ENCODE measurements around the gene NR1H3. TPM values are rescaled to one million over a fixed set of nuclear protein-coding genes. Genes with fewer than 3 reads are reported as not detected.

NR1H3 gene
- total RNA-seq, 3 donors from 2014 or later, result 49.1 to 73.5 (median 50.6) TPM

DNA sequence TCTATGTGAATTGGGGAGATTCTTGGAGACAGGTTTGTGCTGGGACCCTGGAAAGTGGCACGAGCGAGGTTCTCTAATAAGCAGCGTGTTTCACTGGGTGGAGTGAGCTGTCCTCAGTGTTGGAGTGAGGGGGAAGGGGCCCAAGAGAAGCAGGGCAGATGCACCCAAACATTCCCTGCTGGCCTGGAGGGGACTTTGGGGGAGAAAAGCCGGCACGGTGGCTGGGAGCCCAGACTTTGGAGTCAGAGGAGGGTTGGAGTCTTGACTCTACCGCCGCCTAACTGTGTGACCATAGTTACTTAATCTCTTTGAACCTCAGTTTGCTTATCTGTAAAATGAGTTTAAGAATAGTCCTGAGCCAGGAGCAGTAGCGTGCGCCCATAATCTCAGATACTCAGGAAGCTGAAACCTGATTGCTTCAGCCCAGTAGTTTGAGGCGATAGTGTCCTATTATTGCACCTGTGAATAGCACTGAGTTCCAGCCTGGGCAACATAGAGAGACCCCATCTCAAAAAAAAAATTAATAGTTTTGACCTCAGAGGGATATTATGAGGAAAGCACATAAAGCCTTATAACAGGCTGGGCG lies 614 bp downstream of the NR1H3 start:
- Histone ChIP-seq H3K4me3 (no peak overlapping the region), H3K4me1 (ENCODE audit: low read depth) (peaks cover 43% of the 10 kb centered on the region), H3K36me3 (ENCODE audit: low read depth) (no peaks in the 10 kb centered on the region), H3K9me3 (no peaks in the 10 kb centered on the region)
- ATAC-seq, result no peak
- peak in 1 of 3 donors; percentile 38 for DNase-seq
- TF ChIP-seq, protein P1, sequence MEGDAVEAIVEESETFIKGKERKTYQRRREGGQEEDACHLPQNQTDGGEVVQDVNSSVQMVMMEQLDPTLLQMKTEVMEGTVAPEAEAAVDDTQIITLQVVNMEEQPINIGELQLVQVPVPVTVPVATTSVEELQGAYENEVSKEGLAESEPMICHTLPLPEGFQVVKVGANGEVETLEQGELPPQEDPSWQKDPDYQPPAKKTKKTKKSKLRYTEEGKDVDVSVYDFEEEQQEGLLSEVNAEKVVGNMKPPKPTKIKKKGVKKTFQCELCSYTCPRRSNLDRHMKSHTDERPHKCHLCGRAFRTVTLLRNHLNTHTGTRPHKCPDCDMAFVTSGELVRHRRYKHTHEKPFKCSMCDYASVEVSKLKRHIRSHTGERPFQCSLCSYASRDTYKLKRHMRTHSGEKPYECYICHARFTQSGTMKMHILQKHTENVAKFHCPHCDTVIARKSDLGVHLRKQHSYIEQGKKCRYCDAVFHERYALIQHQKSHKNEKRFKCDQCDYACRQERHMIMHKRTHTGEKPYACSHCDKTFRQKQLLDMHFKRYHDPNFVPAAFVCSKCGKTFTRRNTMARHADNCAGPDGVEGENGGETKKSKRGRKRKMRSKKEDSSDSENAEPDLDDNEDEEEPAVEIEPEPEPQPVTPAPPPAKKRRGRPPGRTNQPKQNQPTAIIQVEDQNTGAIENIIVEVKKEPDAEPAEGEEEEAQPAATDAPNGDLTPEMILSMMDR (IDR thresholded peaks at IDR 0.05), result no peak
- intact Hi-C loops (cut with DNase I, micrococcal nuclease), result loop anchor here in 1 of 2 donors (5.0 kb wide), 1 partner anchor 41 kb away; no protein-coding TSS in a partner anchor

DNA sequence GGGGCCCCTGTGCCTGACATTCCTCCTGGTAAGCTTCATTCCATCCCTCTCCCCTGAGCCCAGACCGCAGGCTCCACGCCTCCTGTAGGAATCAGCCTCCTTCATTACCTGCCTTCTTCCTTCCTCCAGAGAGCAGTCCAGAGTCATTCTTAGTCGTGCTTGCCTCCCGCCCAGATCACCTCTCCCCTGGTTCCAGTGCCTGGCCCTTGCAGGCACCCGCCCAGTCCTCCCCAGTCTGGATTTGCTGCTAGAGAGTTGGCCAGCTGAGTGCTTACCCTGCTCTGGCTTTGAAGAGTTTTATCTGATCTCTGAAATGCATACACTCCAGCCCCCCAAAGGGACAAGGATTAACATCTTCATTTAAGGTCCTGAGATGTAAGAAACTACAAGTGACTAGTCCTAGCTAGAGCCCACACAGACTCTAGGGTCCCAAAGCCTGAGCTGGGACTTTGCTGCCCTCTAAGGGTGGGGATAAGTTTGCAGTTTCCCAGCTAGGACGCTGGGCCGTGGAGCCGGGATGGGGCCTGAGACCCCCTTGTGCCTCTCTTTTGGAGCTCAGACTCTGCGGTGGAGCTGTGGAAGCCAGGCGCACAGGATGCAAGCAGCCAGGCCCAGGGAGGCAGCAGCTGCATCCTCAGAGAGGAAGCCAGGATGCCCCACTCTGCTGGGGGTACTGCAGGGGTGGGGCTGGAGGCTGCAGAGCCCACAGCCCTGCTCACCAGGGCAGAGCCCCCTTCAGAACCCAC lies 1.6 kb downstream of the NR1H3 start:
- ATAC-seq (peak; percentile 86), DNase-seq (peak; percentile 71 to 81 (median 81))
- Histone ChIP-seq H3K9me3 (no peaks in the 10 kb centered on the region), H3K36me3 (ENCODE audit: low read depth) (no peaks in the 10 kb centered on the region), H3K4me1 (ENCODE audit: low read depth) (peaks cover 34% of the 10 kb centered on the region), H3K4me3 (no peak overlapping the region)
- TF ChIP-seq, protein P1 (IDR thresholded peaks at IDR 0.05), result no peak
- intact Hi-C loops (cut with DNase I, micrococcal nuclease), result loop anchor here in 1 of 2 donors (5.0 kb wide), 1 partner anchor 42 kb away; no protein-coding TSS in a partner anchor

DNA sequence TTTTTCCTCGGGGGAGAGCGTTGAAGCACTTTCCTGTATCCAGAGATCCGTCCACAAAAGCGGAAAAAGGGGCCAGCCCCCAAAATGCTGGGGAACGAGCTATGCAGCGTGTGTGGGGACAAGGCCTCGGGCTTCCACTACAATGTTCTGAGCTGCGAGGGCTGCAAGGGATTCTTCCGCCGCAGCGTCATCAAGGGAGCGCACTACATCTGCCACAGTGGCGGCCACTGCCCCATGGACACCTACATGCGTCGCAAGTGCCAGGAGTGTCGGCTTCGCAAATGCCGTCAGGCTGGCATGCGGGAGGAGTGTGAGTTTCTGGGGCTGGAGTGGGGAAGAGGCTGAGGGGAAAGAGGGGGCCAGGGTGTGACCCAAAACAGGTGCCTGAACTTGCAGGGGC lies 2.6 kb downstream of the NR1H3 start:
- Histone ChIP-seq H3K4me1 (ENCODE audit: low read depth) (peaks cover 26% of the 10 kb centered on the region), H3K4me3 (no peak overlapping the region), H3K36me3 (ENCODE audit: low read depth) (no peaks in the 10 kb centered on the region), H3K9me3 (no peaks in the 10 kb centered on the region)
- DNase-seq (no peak), ATAC-seq (no peak)
- intact Hi-C loops (cut with DNase I, micrococcal nuclease), result loop anchor here in 1 of 2 donors (5.0 kb wide), 1 partner anchor 83 kb away; the partner anchor contains the start of gene ARFGAP2
- TF ChIP-seq, protein P1 (IDR thresholded peaks at IDR 0.05), result no peak

DNA sequence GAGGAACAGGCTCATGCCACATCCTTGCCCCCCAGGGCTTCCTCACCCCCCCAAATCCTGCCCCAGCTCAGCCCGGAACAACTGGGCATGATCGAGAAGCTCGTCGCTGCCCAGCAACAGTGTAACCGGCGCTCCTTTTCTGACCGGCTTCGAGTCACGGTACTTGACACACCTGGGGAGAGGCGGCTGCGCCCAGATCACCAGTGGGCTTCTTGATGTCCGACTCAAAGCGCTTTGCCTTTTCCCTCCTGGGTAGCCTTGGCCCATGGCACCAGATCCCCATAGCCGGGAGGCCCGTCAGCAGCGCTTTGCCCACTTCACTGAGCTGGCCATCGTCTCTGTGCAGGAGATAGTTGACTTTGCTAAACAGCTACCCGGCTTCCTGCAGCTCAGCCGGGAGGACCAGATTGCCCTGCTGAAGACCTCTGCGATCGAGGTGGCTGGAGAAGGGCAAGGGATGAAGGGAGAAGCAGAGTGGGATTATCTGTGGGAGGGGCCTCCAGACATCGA lies 3.5 kb downstream of the NR1H3 start:
- Histone ChIP-seq H3K9me3 (no peaks in the 10 kb centered on the region), H3K36me3 (ENCODE audit: low read depth) (no peaks in the 10 kb centered on the region), H3K4me1 (ENCODE audit: low read depth) (peaks cover 26% of the 10 kb centered on the region), H3K4me3 (no peak overlapping the region)
- no peak for ATAC-seq
- intact Hi-C loops (cut with DNase I, micrococcal nuclease), result loop anchor here in 1 of 2 donors (5.0 kb wide), 1 partner anchor 84 kb away; the partner anchor contains the start of gene ARFGAP2
- DNase-seq, result no peak
- TF ChIP-seq, protein P1 (IDR thresholded peaks at IDR 0.05), result no peak

DNA sequence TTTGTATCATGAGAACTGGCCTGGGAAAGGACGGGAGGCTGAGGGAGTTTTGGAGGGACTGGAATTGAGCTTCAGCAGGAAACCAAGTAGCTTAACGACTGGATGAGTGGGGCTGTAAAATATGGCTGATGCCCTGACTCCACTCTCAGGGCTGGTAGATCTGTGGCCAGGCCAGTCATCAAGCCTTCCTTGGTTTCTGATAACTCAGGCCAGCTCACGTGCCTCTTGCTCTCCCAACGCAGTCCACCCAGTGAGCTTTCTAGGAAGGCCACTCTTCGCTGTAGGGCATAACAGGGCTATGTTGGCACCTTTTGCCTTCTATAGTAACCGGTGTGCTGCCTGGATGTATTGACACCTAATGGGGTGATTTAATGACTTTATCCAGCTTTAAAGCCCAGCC lies 6.3 kb downstream of the NR1H3 start:
- intact Hi-C loops (cut with DNase I, micrococcal nuclease), result loop anchor here in 1 of 2 donors (5.0 kb wide), 1 partner anchor 87 kb away; the partner anchor contains the start of gene ARFGAP2
- DNase-seq, result peak in 2 of 3 donors; percentile 11 to 18
- no peak overlapping the region for H3K4me3 ChIP-seq
- no peaks in the 10 kb centered on the region for H3K9me3 ChIP-seq
- ATAC-seq, result no peak
- TF ChIP-seq, protein P1 (IDR thresholded peaks at IDR 0.05), result no peak
- H3K36me3 ChIP-seq (ENCODE audit: low read depth), result no peaks in the 10 kb centered on the region
- peaks cover 22% of the 10 kb centered on the region for H3K4me1 ChIP-seq (ENCODE audit: low read depth)

Measured in mucosa of descending colon (tissue), 3 donors.